ENCODE measurements around the gene GORAB. TPM values are rescaled to one million over a fixed set of nuclear protein-coding genes. Genes with fewer than 3 reads are reported as not detected.

GORAB gene
- total and polyA plus RNA-seq, 2 of the 8 experiments (the other 6 are each of a cell fraction or from before 2014, with no cell fraction given), result 4.0 to 9.6 TPM

GRCh38 chr1:170503665-170504064 is 28.3 kb upstream of the GORAB start:
- H3K79me1 ChIP-seq (ENCODE audit: low read depth, low read length), result no peaks in the 10 kb centered on the region
- FAIRE-seq (peak; percentile 71), DNase-seq (ENCODE audit: low read depth in 1 of 2, low spot score in 2 of 2) (no peak)
- H2BK20ac ChIP-seq (ENCODE audit: low read length), result no peak overlapping the region
- H3K4me2 ChIP-seq (ENCODE audit: insufficient read depth in 1 of 2, low read depth in 2 of 2, low read length in 2 of 2), result peak overlapping the region; percentile 46 to 59
- no peaks in the 10 kb centered on the region for H3K23me2 ChIP-seq (ENCODE audit: low read depth, low read length)
- no peaks in the 10 kb centered on the region for H3K79me2 ChIP-seq (ENCODE audit: control insufficient read depth in 1 of 2, insufficient read depth in 2 of 2, low read length in 2 of 2)
- no peaks in the 10 kb centered on the region for H4K20me1 ChIP-seq (replicated peaks in 1 of 2; ENCODE audit: control insufficient read depth in 1 of 2, insufficient read depth in 2 of 2, low read length in 2 of 2)
- H2BK5ac ChIP-seq (ENCODE audit: low read depth, low read length), result peak overlapping the region; percentile 10; the same call in 1 of the 2 replicates
- H3K23ac ChIP-seq (ENCODE audit: insufficient read length), result no peak overlapping the region
- WGBS, 2 experiments (ENCODE audit: extremely low coverage in 1 of 2, insufficient coverage in 1 of 2, insufficient read length in 1 of 2, insufficient replicate concordance in 2 of 2, low coverage in 1 of 2, low lambda C conversion rate in 2 of 2, missing lambda C conversion rate in 1 of 2), result 0% methylated on average over 1 of the region's 1 CpG; no CpG with 5 or more reads in 1 of the 2 experiments
- CTCF ChIA-PET (ENCODE audit: partially characterized antibody), result interaction anchor here (1.0 to 1.3 kb wide), 5 partner anchors 13 to 302 kb away, joined by 3 to 4 read pairs (median 3); no protein-coding TSS in a partner anchor
- POLR2A ChIA-PET (ENCODE audit: partially characterized antibody), result interaction anchor here (0.7 kb wide), 1 partner anchor 12 kb away, joined by 3 read pairs; no protein-coding TSS in a partner anchor
- H3K4me1 ChIP-seq (replicated peaks in 1 of 4; ENCODE audit: control insufficient read depth in 3 of 4, insufficient read depth in 4 of 4, low read length in 3 of 4), result peaks cover 0 to 5% (median 1%) of the 10 kb centered on the region in 4 experiments; a peak in 4 of 7 replicates
- no peak overlapping the region for H2BK15ac ChIP-seq (ENCODE audit: low read length)
- no peak overlapping the region for H2AK5ac ChIP-seq (ENCODE audit: low read depth, low read length)
- H3K4ac ChIP-seq (replicated peaks; ENCODE audit: insufficient read length, low read depth, low read length), result no peak overlapping the region
- no peak overlapping the region for H3K14ac ChIP-seq (ENCODE audit: insufficient read length)
- H2BK120ac ChIP-seq (replicated peaks; ENCODE audit: low read depth, low read length), result no peak overlapping the region
- H3K4me3 ChIP-seq (ENCODE audit: extremely low read depth in 1 of 4, insufficient read depth in 2 of 4, low read depth in 3 of 4, low read length in 4 of 4), result peak overlapping the region in 1 of 4 experiments; percentile 30; a peak in 1 of 8 replicates
- H4K5ac ChIP-seq (ENCODE audit: insufficient read length, low read depth, low read length), result no peak overlapping the region
- no peak overlapping the region for H4K8ac ChIP-seq (ENCODE audit: extremely low read depth, insufficient read depth, low read length)
- H2BK12ac ChIP-seq (ENCODE audit: low read depth, low read length), result peak overlapping the region; percentile 89; the same call in 1 of the 2 replicates
- no peaks in the 10 kb centered on the region for H3K36me3 ChIP-seq (ENCODE audit: control insufficient read depth in 2 of 4, insufficient read depth in 4 of 4, low read length in 3 of 4)
- no peak overlapping the region for H3K18ac ChIP-seq (ENCODE audit: extremely low read depth, low read length)
- H4K91ac ChIP-seq (replicated peaks; ENCODE audit: insufficient read length, low read length), result no peak overlapping the region
- H3K27me3 ChIP-seq (replicated peaks in 1 of 4; ENCODE audit: control insufficient read depth in 3 of 4, extremely low read depth in 1 of 4, insufficient read depth in 3 of 4, low read length in 3 of 4), result no peaks in the 10 kb centered on the region
- H2AFZ ChIP-seq (ENCODE audit: low read length), result no peak overlapping the region
- no peak overlapping the region for H3K27ac ChIP-seq (ENCODE audit: low read depth, low read length)
- no peaks in the 10 kb centered on the region for H3K9me3 ChIP-seq (ENCODE audit: insufficient read depth in 2 of 2, low read depth in 1 of 2, low read length in 1 of 2)
- H3K56ac ChIP-seq (replicated peaks; ENCODE audit: insufficient read length, low read depth, low read length), result no peak overlapping the region
- H3K9ac ChIP-seq (replicated peaks in 1 of 4; ENCODE audit: extremely low read depth in 1 of 4, low read depth in 3 of 4, low read length in 3 of 4), result no peak overlapping the region; a peak in 1 of 7 replicates
- TF ChIP-seq RBBP5 (IDR thresholded peaks at IDR 0.05; ENCODE audit: borderline replicate concordance, low read depth, low read length) (no peak), POU5F1 (IDR thresholded peaks at IDR 0.05; ENCODE audit: low read depth, low read length) (peak; percentile 87; the same call in 1 of the 2 replicates), SUZ12 (IDR thresholded peaks at IDR 0.05; ENCODE audit: low read length) (no peak), SRF (IDR thresholded peaks at IDR 0.05; ENCODE audit: low read depth, low read length) (no peak), CHD1 (IDR thresholded peaks at IDR 0.05; ENCODE audit: low read depth, low read length) (no peak), KDM1A (IDR thresholded peaks at IDR 0.05; ENCODE audit: borderline replicate concordance, low read length) (no peak), MAX (IDR thresholded peaks at IDR 0.05) (peak; percentile 65; the same call in 1 of the 2 replicates), NANOG (IDR thresholded peaks at IDR 0.05; ENCODE audit: insufficient read depth, low read depth, low read length, poor library complexity, severe bottlenecking) (peak; percentile 65)

Measured in H1 (cell line).